ENCODE results near the gene SPTLC3. TPM values are rescaled to one million over a fixed set of nuclear protein-coding genes. Genes with fewer than 3 reads are reported as not detected.

The SPTLC3 gene
- total RNA-seq, 4 donors from 2014 or later: 15.9 to 21.9 (median 18.7) TPM

- no peak for DNase-seq
- Histone ChIP-seq H3K9me3 (no peaks in the 10 kb centered on the region), H3K27me3 (peaks cover 0 to 15% of the 10 kb centered on the region in 2 donors), H3K4me3 (no peak overlapping the region), H3K4me1 (peaks cover 0 to 15% (median 0%) of the 10 kb centered on the region in 4 donors), H3K27ac (no peak overlapping the region), H3K36me3 (no peaks in the 10 kb centered on the region)
- TF ChIP-seq CTCF (IDR thresholded peaks at IDR 0.05): no peak
- no peak for TF ChIP-seq POLR2A (IDR thresholded peaks at IDR 0.05)
These were observed 207.8 kb downstream of the SPTLC3 start for GRCh38 chr20:13216533-13216932.

Other genes with a start within 250 kb of the SPTLC3 start
- gene ISM1, start 212.3 kb downstream of the SPTLC3 start, total RNA-seq: 1 to 10 TPM in 3 of 4 donors, under 1 TPM in 1; 0.70 to 3.3 (median 1.7) TPM

All from Peyer's patch (tissue), 4 donors.